H9 (cell line): ENCODE measurements around the gene ELMOD3. TPM values are rescaled to one million over a fixed set of nuclear protein-coding genes. Genes with fewer than 3 reads are reported as not detected.
"Not testable (repeated sequence)": the region's sequence is repeated elsewhere in the genome, so short reads cannot be mapped to it uniquely, and the experiment has no call there.

ENCODE experiments used
- DNase-seq: peaks from one replicate; pipeline ENCODE4 v3.0.0-alpha.2; 2017
- H2AFZ ChIP-seq: one replicate; pipeline ENCODE4 v1.6.1; 2013; ENCODE audit warnings: mild to moderate bottlenecking, low read length, control low read depth, moderate library complexity
- H2AK5ac ChIP-seq: 2 replicates; pipeline ENCODE4 v1.6.1; 2013; ENCODE audit warnings: low read length, control low read depth, mixed read lengths; ENCODE audit not compliant: insufficient read length
- H2BK120ac ChIP-seq: one replicate; pipeline ENCODE4 v1.6.1; 2013; ENCODE audit warnings: low read depth, mild to moderate bottlenecking, low read length, control low read depth, inconsistent platforms; ENCODE audit not compliant: poor library complexity, severe bottlenecking
- H2BK12ac ChIP-seq: 2 replicates; pipeline ENCODE4 v1.6.1; 2013; ENCODE audit warnings: low read length, control low read depth, mixed read lengths, low read depth; ENCODE audit not compliant: insufficient read length
- H2BK15ac ChIP-seq: 2 replicates; pipeline ENCODE4 v1.6.1; 2013; ENCODE audit warnings: low read depth, low read length, control low read depth
- H2BK20ac ChIP-seq: one replicate; pipeline ENCODE4 v1.6.1; 2013; ENCODE audit warnings: low read depth, mild to moderate bottlenecking, low read length, control low read depth, inconsistent platforms; ENCODE audit not compliant: poor library complexity, severe bottlenecking
- H2BK5ac ChIP-seq: 2 replicates; pipeline ENCODE4 v1.6.1; 2013; ENCODE audit warnings: low read length, control low read depth, mixed read lengths; ENCODE audit not compliant: insufficient read length
- H3K14ac ChIP-seq: 2 replicates; pipeline ENCODE4 v1.6.1; 2013; ENCODE audit warnings: low read length, control low read depth; ENCODE audit not compliant: insufficient read depth
- H3K18ac ChIP-seq: 2 replicates; pipeline ENCODE4 v1.6.1; 2013; ENCODE audit warnings: low read depth, mild to moderate bottlenecking, mixed read lengths, low read length, control low read depth; ENCODE audit not compliant: insufficient read length
- H3K23ac ChIP-seq: 2 replicates; pipeline ENCODE4 v1.6.1; 2013; ENCODE audit warnings: low read length, control low read depth, mixed read lengths, low read depth; ENCODE audit not compliant: insufficient read length
- H3K23me2 ChIP-seq: 2 replicates; pipeline ENCODE4 v1.6.1; 2013; ENCODE audit warnings: low read depth, mild to moderate bottlenecking, mixed read lengths, low read length, control low read depth; ENCODE audit not compliant: insufficient read length, poor library complexity, severe bottlenecking
- H3K27ac ChIP-seq: 2 replicates; pipeline ENCODE4 v1.5.1; 2013; ENCODE audit warnings: low read length, control low read depth, mixed read lengths, low read depth; ENCODE audit not compliant: insufficient read length
- H3K27me3 ChIP-seq: 2 replicates; pipeline ENCODE4 v1.6.1; 2013; ENCODE audit warnings: low read length, control low read depth, inconsistent platforms; ENCODE audit not compliant: insufficient read depth
- H3K4ac ChIP-seq: 2 replicates; pipeline ENCODE4 v1.6.1; 2013; ENCODE audit warnings: low read depth, mild to moderate bottlenecking, control low read depth, inconsistent platforms, low read length, moderate library complexity
- H3K4me1 ChIP-seq: 2 replicates; pipeline ENCODE4 v1.6.1; 2013; ENCODE audit warnings: low read length, control low read depth, inconsistent platforms; ENCODE audit not compliant: insufficient read depth
- H3K4me2 ChIP-seq: 2 replicates; pipeline ENCODE4 v1.6.1; 2013; ENCODE audit warnings: low read length, control low read depth, mixed read lengths; ENCODE audit not compliant: insufficient read length, insufficient read depth
- H3K56ac ChIP-seq: 2 replicates; pipeline ENCODE4 v1.6.1; 2013; ENCODE audit warnings: low read depth, mild to moderate bottlenecking, mixed read lengths, low read length, control low read depth; ENCODE audit not compliant: insufficient read length
- H3K79me1 ChIP-seq: 2 replicates; pipeline ENCODE4 v1.6.1; 2013; ENCODE audit warnings: low read depth, mild to moderate bottlenecking, moderate library complexity, low read length, control low read depth, inconsistent platforms; ENCODE audit not compliant: insufficient read depth, poor library complexity, severe bottlenecking
- H3K79me2 ChIP-seq: 2 replicates; pipeline ENCODE4 v1.6.1; 2013; ENCODE audit warnings: low read length, control low read depth, inconsistent platforms; ENCODE audit not compliant: insufficient read depth
- H3K9ac ChIP-seq: 2 replicates; pipeline ENCODE4 v1.6.1; 2013; ENCODE audit warnings: low read length, control low read depth, mixed read lengths; ENCODE audit not compliant: insufficient read length; ENCODE audit errors: extremely low read depth
- H3K9me3 ChIP-seq: one replicate; pipeline ENCODE4 v1.6.1; 2013; ENCODE audit warnings: low read depth, low read length, inconsistent platforms; ENCODE audit not compliant: control insufficient read depth
- H3T11ph ChIP-seq: one replicate; pipeline ENCODE4 v1.6.1; 2013; ENCODE audit warnings: mild to moderate bottlenecking, low read length, control low read depth, inconsistent platforms
- H4K20me1 ChIP-seq: one replicate; pipeline ENCODE4 v1.6.1; 2013; ENCODE audit not compliant: control insufficient read depth, insufficient read length, insufficient read depth
- H4K5ac ChIP-seq: 2 replicates; pipeline ENCODE4 v1.6.1; 2013; ENCODE audit warnings: low read depth, mild to moderate bottlenecking, mixed read lengths, low read length, control low read depth; ENCODE audit not compliant: insufficient read length
- H4K8ac ChIP-seq: replicated peaks from 2 replicates; pipeline ENCODE4 v1.6.1; 2013; ENCODE audit warnings: low read length, control low read depth, mixed read lengths, low read depth; ENCODE audit not compliant: insufficient read length
- H4K91ac ChIP-seq: 2 replicates; pipeline ENCODE4 v1.6.1; 2013; ENCODE audit warnings: low read depth, mild to moderate bottlenecking, moderate library complexity, mixed read lengths, low read length, control low read depth; ENCODE audit not compliant: insufficient read length
- H3K27ac Mint-ChIP-seq, 3 experiments: 2 replicates in 2 of 3; 3 replicates in 1 of 3; pipeline ENCODE4 v1.8.0; 2020 to 2021; ENCODE audit warnings: mixed read lengths in 3 of 3, mild to moderate bottlenecking in 1 of 3, moderate library complexity in 1 of 3
- H3K27me3 Mint-ChIP-seq: 2 replicates; pipeline ENCODE4 v1.8.0; 2021; ENCODE audit warnings: low read depth, mild to moderate bottlenecking, moderate library complexity, mixed read lengths
- H3K36me3 Mint-ChIP-seq, 3 experiments: 2 replicates in 2 of 3; 3 replicates in 1 of 3; pipeline ENCODE4 v1.8.0; 2020 to 2021; ENCODE audit warnings: low read depth in 3 of 3, mixed read lengths in 3 of 3; ENCODE audit not compliant: insufficient read depth in 1 of 3
- H3K4me1 Mint-ChIP-seq, 2 experiments: 2 replicates each; pipeline ENCODE4 v1.8.0; 2020; ENCODE audit warnings: mixed read lengths in 2 of 2
- H3K4me3 Mint-ChIP-seq, 2 experiments: 2 replicates in 1 of 2; 3 replicates in 1 of 2; pipeline ENCODE4 v1.8.0; 2020 to 2021; ENCODE audit warnings: mild to moderate bottlenecking in 2 of 2, mixed read lengths in 2 of 2, moderate library complexity in 1 of 2
- H3K9me3 Mint-ChIP-seq, 2 experiments: 2 replicates in 1 of 2; 3 replicates in 1 of 2; pipeline ENCODE4 v1.8.0; 2020; ENCODE audit warnings: mild to moderate bottlenecking in 2 of 2, mixed read lengths in 2 of 2, moderate library complexity in 1 of 2
- WGBS: extraction: QIAGEN DNeasy Blood & Tissue Kit; methylation state at CpG from one replicate; pipeline ENCODE4 v1.1.7; 2013; ENCODE audit warnings: missing lambda C conversion rate, low lambda C conversion rate, mixed read lengths; ENCODE audit not compliant: insufficient read length; ENCODE audit errors: extremely low coverage; 5-methylcytosine and 5-hydroxymethylcytosine counted together
- total RNA-seq: library from RNA; stranded (reverse); gene quantifications from 2 replicates; pipeline ENCODE4 v1.2.1, GENCODE V29; 2021
- TF ChIP-seq, protein P1 (sequence below): fragments of 200-600 bp; sonication (generic); conservative IDR thresholded peaks from 3 replicates; pipeline ENCODE4 v1.8.0; 2021; ENCODE audit warnings: antibody characterized with exemption, mild to moderate bottlenecking

ELMOD3 gene
- total RNA-seq, 1 experiment from 2014 or later = 7.6 TPM

DNA sequence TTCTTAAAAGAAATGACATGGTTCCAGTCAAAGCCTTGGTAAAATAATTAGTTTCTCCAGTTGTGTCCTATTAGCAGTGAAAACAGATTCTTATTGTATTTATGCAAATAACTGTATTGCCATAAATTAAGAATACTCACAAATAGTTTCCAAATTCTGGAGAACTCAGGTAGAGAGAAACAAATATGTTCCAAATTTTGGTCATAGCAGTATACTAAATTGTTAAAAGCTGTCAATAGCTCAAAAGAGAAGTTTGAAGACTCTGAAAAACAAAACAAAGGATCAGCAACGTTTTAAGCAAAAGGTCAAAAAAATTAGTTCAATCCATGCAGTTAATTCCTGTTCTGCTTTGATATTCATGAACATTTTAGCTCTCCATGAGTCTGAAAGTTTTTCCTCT is 25.5 kb downstream of the ELMOD3 start:
- Mint-ChIP-seq H3K4me1 (peaks cover 4 to 6% of the 10 kb centered on the region in 2 experiments), H3K27me3 (no peaks in the 10 kb centered on the region), H3K9me3 (peaks cover 16 to 19% of the 10 kb centered on the region in 2 experiments), H3K36me3 (peaks cover 26 to 43% (median 35%) of the 10 kb centered on the region in 3 experiments), H3K4me3 (no peak overlapping the region), H3K27ac (no peak overlapping the region)
- DNase-seq = no peak
- H3K56ac ChIP-seq = no peak overlapping the region
- no peaks in the 10 kb centered on the region; the same call in 1 of the 2 replicates for H3K4me1 ChIP-seq
- H3K23ac ChIP-seq = no peak overlapping the region
- H3K9me3 ChIP-seq = no peaks in the 10 kb centered on the region
- no peak overlapping the region for H2AFZ ChIP-seq
- H3K14ac ChIP-seq = no peak overlapping the region
- H3K4ac ChIP-seq = no peak overlapping the region
- no peaks in the 10 kb centered on the region for H3K27me3 ChIP-seq
- no peak overlapping the region for H2BK20ac ChIP-seq
- no peak overlapping the region for H2BK12ac ChIP-seq
- TF ChIP-seq, protein P1, sequence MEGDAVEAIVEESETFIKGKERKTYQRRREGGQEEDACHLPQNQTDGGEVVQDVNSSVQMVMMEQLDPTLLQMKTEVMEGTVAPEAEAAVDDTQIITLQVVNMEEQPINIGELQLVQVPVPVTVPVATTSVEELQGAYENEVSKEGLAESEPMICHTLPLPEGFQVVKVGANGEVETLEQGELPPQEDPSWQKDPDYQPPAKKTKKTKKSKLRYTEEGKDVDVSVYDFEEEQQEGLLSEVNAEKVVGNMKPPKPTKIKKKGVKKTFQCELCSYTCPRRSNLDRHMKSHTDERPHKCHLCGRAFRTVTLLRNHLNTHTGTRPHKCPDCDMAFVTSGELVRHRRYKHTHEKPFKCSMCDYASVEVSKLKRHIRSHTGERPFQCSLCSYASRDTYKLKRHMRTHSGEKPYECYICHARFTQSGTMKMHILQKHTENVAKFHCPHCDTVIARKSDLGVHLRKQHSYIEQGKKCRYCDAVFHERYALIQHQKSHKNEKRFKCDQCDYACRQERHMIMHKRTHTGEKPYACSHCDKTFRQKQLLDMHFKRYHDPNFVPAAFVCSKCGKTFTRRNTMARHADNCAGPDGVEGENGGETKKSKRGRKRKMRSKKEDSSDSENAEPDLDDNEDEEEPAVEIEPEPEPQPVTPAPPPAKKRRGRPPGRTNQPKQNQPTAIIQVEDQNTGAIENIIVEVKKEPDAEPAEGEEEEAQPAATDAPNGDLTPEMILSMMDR = no peak
- H3T11ph ChIP-seq = no peak overlapping the region
- no peaks in the 10 kb centered on the region for H4K20me1 ChIP-seq
- H3K79me1 ChIP-seq = no peaks in the 10 kb centered on the region
- H2BK15ac ChIP-seq = no peak overlapping the region
- no peak overlapping the region for H3K27ac ChIP-seq
- WGBS = no CpG with 5 or more reads among the region's 1 CpG
- H2BK120ac ChIP-seq = no peak overlapping the region
- H4K91ac ChIP-seq = no peak overlapping the region
- no peak overlapping the region for H4K8ac ChIP-seq
- H3K9ac ChIP-seq = no peak overlapping the region
- H2AK5ac ChIP-seq = no peak overlapping the region
- no peaks in the 10 kb centered on the region for H3K79me2 ChIP-seq
- no peak overlapping the region for H2BK5ac ChIP-seq
- H3K4me2 ChIP-seq = no peak overlapping the region
- no peak overlapping the region for H4K5ac ChIP-seq
- H3K23me2 ChIP-seq = no peaks in the 10 kb centered on the region
- no peak overlapping the region for H3K18ac ChIP-seq

DNA sequence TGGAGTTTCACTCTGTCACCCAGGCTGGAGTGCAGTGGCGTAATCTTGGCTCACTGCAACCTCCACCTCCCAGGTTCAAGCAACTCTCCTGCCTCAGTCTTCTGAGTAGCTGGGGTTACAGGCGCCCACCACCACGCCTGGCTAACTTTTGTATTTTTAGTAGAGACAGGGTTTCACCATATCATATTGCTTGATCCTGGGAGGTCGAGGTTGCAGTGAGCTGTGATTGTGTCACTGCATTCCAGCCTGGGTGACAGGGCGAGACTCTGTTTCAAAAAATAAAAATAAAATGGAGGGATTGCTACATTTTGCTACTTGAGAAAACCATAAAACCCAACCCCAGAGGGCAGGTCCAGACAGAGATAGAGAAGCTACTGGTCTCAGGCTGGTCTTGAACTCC is 28.6 kb downstream of the ELMOD3 start:
- not testable (repeated sequence) for H3K23me2 ChIP-seq, H2AK5ac ChIP-seq, H3K4me2 ChIP-seq, H4K8ac ChIP-seq, DNase-seq, H3K9me3 ChIP-seq, H2BK20ac ChIP-seq, H2BK12ac ChIP-seq, H2AFZ ChIP-seq, H3T11ph ChIP-seq, H4K5ac ChIP-seq, H3K27ac ChIP-seq, H3K14ac ChIP-seq, H2BK120ac ChIP-seq, H3K9ac ChIP-seq, H3K4me1 ChIP-seq, H3K4me3 Mint-ChIP-seq, H3K56ac ChIP-seq, H3K4me1 Mint-ChIP-seq, H3K4ac ChIP-seq, H2BK15ac ChIP-seq, H3K18ac ChIP-seq, H4K20me1 ChIP-seq, H3K79me1 ChIP-seq, H4K91ac ChIP-seq, H2BK5ac ChIP-seq, H3K79me2 ChIP-seq, H3K27ac Mint-ChIP-seq, H3K27me3 Mint-ChIP-seq, H3K23ac ChIP-seq, H3K27me3 ChIP-seq
- Mint-ChIP-seq H3K9me3 (peaks cover 16 to 19% of the 10 kb centered on the region in 2 experiments), H3K36me3 (peaks cover 21 to 44% (median 40%) of the 10 kb centered on the region in 3 experiments)
- no CpG with 5 or more reads among the region's 5 CpGs for WGBS
